Keratinocyte (primary cell): ENCODE results near the gene SPOCD1. TPM values are rescaled to one million over a fixed set of nuclear protein-coding genes. Genes with fewer than 3 reads are reported as not detected.

Experiments used
- DNase-seq: peaks from one replicate; pipeline ENCODE4 v3.0.0-alpha.2; 2011; ENCODE audit warnings: low read depth, missing footprints, low spot score
- FAIRE-seq: peaks from 2 replicates; lab custom pipeline; 2011; peaks lifted over from hg19 to GRCh38; lab: Jason Lieb, UNC
- H2AFZ ChIP-seq: 2 replicates; pipeline ENCODE4 v1.6.0; 2012; ENCODE audit warnings: low read length, control low read depth, inconsistent platforms; ENCODE audit not compliant: control insufficient read depth
- H3K27ac ChIP-seq: 2 replicates; pipeline ENCODE4 v1.5.1; 2011; ENCODE audit warnings: low read length; ENCODE audit not compliant: control insufficient read depth, insufficient read depth
- H3K27me3 ChIP-seq: 3 replicates; pipeline ENCODE4 v1.6.0; 2011; ENCODE audit warnings: low read length; ENCODE audit not compliant: control insufficient read depth, insufficient read depth; ENCODE audit errors: extremely low read depth
- H3K36me3 ChIP-seq, 2 experiments: 2 replicates in 1 of 2; 3 replicates in 1 of 2; pipeline ENCODE4 v1.5.1; 2011; ENCODE audit warnings: low read length in 2 of 2, mild to moderate bottlenecking in 1 of 2; ENCODE audit not compliant: control insufficient read depth in 2 of 2, insufficient read depth in 2 of 2; ENCODE audit errors: extremely low read depth in 1 of 2
- H3K4me1 ChIP-seq: 3 replicates; pipeline ENCODE4 v1.5.1; 2011; ENCODE audit warnings: low read length; ENCODE audit not compliant: control insufficient read depth, insufficient read depth; ENCODE audit errors: extremely low read depth
- H3K4me2 ChIP-seq: 3 replicates; pipeline ENCODE4 v1.6.0; 2011; ENCODE audit warnings: low read depth, low read length; ENCODE audit not compliant: control insufficient read depth, insufficient read depth; ENCODE audit errors: extremely low read depth
- H3K4me3 ChIP-seq, 3 experiments: fragments of 200-600 bp in 1 of 3; sonication (generic) in 1 of 3; 2 replicates in 2 of 3; 3 replicates in 1 of 3; pipeline ENCODE4 v1.5.1; 2011 to 2016; ENCODE audit warnings: low read length in 3 of 3, mild to moderate bottlenecking in 3 of 3, control low read depth in 2 of 3, inconsistent platforms in 1 of 3, low read depth in 1 of 3, mixed read lengths in 1 of 3, mixed run types in 1 of 3, moderate library complexity in 1 of 3; ENCODE audit not compliant: control insufficient read depth in 2 of 3, insufficient read depth in 2 of 3; ENCODE audit errors: extremely low read depth in 1 of 3
- H3K79me2 ChIP-seq: 2 replicates; pipeline ENCODE4 v1.6.0; 2012; ENCODE audit warnings: low read length; ENCODE audit not compliant: control insufficient read depth, insufficient read depth
- H3K9ac ChIP-seq: 3 replicates; pipeline ENCODE4 v1.6.0; 2011; ENCODE audit warnings: low read length; ENCODE audit not compliant: control insufficient read depth, insufficient read depth; ENCODE audit errors: extremely low read depth
- H3K9me1 ChIP-seq: 3 replicates; pipeline ENCODE4 v1.6.0; 2011; ENCODE audit warnings: low read length; ENCODE audit not compliant: control insufficient read depth, insufficient read depth; ENCODE audit errors: extremely low read depth
- H3K9me3 ChIP-seq: 2 replicates; pipeline ENCODE4 v1.5.1; 2012; ENCODE audit warnings: low read depth, low read length; ENCODE audit not compliant: control insufficient read depth
- H4K20me1 ChIP-seq: 3 replicates; pipeline ENCODE4 v1.6.0; 2011; ENCODE audit warnings: low read length; ENCODE audit not compliant: control insufficient read depth, insufficient read depth; ENCODE audit errors: extremely low read depth
- CTCF ChIP-seq, 3 experiments: IDR thresholded peaks in 1 of 3; conservative IDR thresholded peaks in 1 of 3; optimal IDR thresholded peaks in 1 of 3; 2 replicates in 2 of 3; 3 replicates in 1 of 3; pipeline versions ENCODE3 to v1.5.1; 2011; ENCODE audit warnings: low read length in 3 of 3, mild to moderate bottlenecking in 3 of 3, moderate library complexity in 2 of 3, control low read depth in 1 of 3, inconsistent platforms in 1 of 3; ENCODE audit not compliant: insufficient read depth in 2 of 3; ENCODE audit errors: extremely low read depth in 1 of 3
- EZH2 ChIP-seq: IDR thresholded peaks from one replicate; pipeline ENCODE4 v1.6.1; 2012; ENCODE audit warnings: inconsistent platforms, mild to moderate bottlenecking, low read length, moderate library complexity
- dilution Hi-C: fragments of 300-500 bp; cut with MboI; formaldehyde crosslinking; loops from one replicate; pipeline ENCODE4 v1.7.0; 2020; ENCODE audit warnings: low sequenced_read_pairs; ENCODE audit not compliant: extremely low pct_ligation_motif_present
- polyA plus RNA-seq, 5 experiments: library from polyadenylated mRNA; depleted of rRNA in 3 of 5; stranded (reverse) in 3 of 5; stranded (forward) in 1 of 5; unstranded in 1 of 5; fragments of >200 nt; gene quantifications; 1 replicate in 1 of 5; 2 replicates in 3 of 5; 3 replicates in 1 of 5; pipeline versions ENCODE4 v1.2.1 to v1.2.3, GENCODE V29; 2011 to 2012; ENCODE audit warnings: missing spikeins in 2 of 5, low read depth in 1 of 5, low replicate concordance in 1 of 5

SPOCD1 gene
- polyA plus RNA-seq, 1 donor (not counting 4 experiments of a cell fraction or from before 2014, with no cell fraction given) = 4.7 TPM

GRCh38 chr1:31804098-31804497 is 11.7 kb downstream of the SPOCD1 start:
- no peak overlapping the region for H3K9ac ChIP-seq
- H4K20me1 ChIP-seq = no peaks in the 10 kb centered on the region
- H3K4me2 ChIP-seq = no peak overlapping the region
- DNase-seq (no peak), FAIRE-seq (no peak)
- no peak overlapping the region for H2AFZ ChIP-seq
- H3K9me3 ChIP-seq = no peaks in the 10 kb centered on the region
- H3K79me2 ChIP-seq = no peaks in the 10 kb centered on the region
- no peaks in the 10 kb centered on the region for H3K27me3 ChIP-seq
- no peaks in the 10 kb centered on the region for H3K9me1 ChIP-seq
- H3K36me3 ChIP-seq = no peaks in the 10 kb centered on the region
- H3K4me1 ChIP-seq = peaks cover 2% of the 10 kb centered on the region
- no peak overlapping the region for H3K27ac ChIP-seq
- H3K4me3 ChIP-seq = no peak overlapping the region
- dilution Hi-C loops = no loop called here
- TF ChIP-seq EZH2 (no peak), CTCF (optimal IDR thresholded peaks at IDR 0.05 in 1 of 3, IDR thresholded peaks at IDR 0.05 in 1 of 3, conservative IDR thresholded peaks at IDR 0.05 in 1 of 3; ENCODE audit: extremely low read depth in 1 of 3, insufficient read depth in 2 of 3, low read length in 3 of 3) (no peak)

DNA sequence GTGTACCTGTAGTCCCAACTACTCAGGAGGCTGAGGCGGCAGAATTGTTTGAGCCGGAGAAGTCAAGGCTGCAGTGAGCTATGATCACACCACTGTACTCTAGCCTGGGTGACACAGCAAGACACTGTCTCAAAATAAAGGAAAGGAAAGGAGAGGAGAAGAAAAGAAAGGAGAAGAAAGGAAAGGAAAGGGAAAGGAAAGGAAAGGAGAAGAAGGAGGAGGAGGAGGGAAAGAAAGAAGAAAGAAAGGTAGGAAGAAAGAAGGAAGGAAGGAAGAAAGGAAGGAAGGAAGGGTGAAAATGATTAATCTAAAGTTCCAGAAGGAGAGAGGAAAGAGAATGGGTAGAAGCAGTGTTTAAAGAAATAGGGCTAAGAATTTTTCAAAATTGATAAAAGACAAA is 12.2 kb downstream of the SPOCD1 start:
- Histone ChIP-seq H3K4me2 (no peak overlapping the region), H3K79me2 (no peaks in the 10 kb centered on the region), H3K9ac (no peak overlapping the region), H2AFZ (no peak overlapping the region), H4K20me1 (no peaks in the 10 kb centered on the region), H3K27ac (no peak overlapping the region), H3K4me3 (no peak overlapping the region), H3K9me3 (no peaks in the 10 kb centered on the region), H3K36me3 (no peaks in the 10 kb centered on the region), H3K27me3 (no peaks in the 10 kb centered on the region), H3K4me1 (peaks cover 7% of the 10 kb centered on the region), H3K9me1 (no peaks in the 10 kb centered on the region)
- TF ChIP-seq EZH2 (no peak), CTCF (optimal IDR thresholded peaks at IDR 0.05 in 1 of 3, IDR thresholded peaks at IDR 0.05 in 1 of 3, conservative IDR thresholded peaks at IDR 0.05 in 1 of 3; ENCODE audit: extremely low read depth in 1 of 3, insufficient read depth in 2 of 3, low read length in 3 of 3) (no peak)
- FAIRE-seq (no peak), DNase-seq (no peak)
- dilution Hi-C loops = no loop called here
